GM21529 (cell line): ENCODE data around the gene SLC39A11.
"Not testable (repeated sequence)": the region's sequence is repeated elsewhere in the genome, so short reads cannot be mapped to it uniquely, and the experiment has no call there.

Source experiments
- ATAC-seq: cut with Tn5 transposase; IDR thresholded peaks from one replicate; pipeline ENCODE4 v1.9.1; 2021; ENCODE audit not compliant: unreplicated experiment

Gene SLC39A11

GRCh38 chr17:73072219-73072962 is 20.1 kb downstream of the SLC39A11 start:
- ATAC-seq, result no peak

- no peak for ATAC-seq
Measured at GRCh38 chr17:73071066-73071999, 21.2 kb downstream of the SLC39A11 start.

DNA sequence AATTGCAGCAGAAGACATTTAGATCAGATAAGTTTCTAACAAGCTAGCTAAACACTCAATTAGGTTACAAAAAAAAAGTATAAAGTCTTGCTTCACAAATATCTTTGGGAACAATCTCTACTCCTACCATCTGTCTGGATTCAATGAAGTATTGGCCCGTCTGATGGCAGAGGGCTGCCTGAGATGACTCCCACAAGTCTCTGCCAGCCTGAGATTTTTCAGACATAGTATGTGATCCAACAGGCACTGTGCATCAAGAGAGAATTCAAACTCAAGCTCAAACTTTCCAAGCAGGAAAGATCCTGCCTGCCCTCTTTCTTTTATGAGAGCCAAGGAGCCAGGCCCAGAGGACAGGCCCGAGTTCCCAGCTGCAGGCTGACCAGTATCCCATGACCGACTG is 22.6 kb downstream of the SLC39A11 start:
- no peak for ATAC-seq

GRCh38 chr17:73069164-73069770 is 23.2 kb downstream of the SLC39A11 start:
- ATAC-seq, result no peak

DNA sequence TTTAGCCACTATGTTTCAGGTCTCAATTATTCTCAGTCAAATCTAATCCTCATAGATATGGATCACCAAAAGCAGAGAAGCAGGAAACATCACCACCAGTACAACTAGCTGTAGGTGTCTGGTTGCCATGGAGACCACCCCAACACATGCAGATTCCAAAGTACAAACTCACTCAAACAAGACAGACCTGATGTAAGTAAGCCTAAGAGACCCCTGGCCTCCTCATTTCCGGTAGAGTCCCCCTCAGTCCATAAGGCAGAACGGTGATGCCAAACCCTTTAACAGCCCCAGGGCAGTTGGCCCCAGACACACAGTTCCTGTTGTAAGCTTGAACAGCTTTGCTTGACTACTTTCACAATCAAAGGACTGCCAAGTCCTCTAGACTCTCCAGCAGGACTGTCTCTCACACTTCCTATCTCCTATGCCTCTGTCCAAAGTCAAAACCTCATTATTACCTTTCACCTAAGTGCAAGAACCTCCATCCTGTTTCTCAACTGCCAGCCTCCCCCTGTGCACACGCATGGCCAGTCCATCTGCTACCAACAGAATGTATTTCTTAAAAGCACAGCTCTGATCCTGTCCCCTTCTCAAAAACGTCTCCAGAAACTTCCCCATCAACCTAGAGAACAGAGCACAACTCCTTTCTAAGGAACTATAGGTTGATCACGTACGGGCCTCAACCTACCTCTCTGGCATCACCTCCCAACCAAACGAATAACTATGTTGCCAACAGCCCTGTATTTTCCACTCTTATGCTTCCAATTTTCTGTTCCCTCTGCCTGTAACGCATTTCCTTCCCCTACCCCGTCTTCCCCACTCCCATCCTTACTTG is 23.9 kb downstream of the SLC39A11 start:
- no peak for ATAC-seq

GRCh38 chr17:73067699-73068098 is 24.8 kb downstream of the SLC39A11 start:
- not testable (repeated sequence) for ATAC-seq

DNA sequence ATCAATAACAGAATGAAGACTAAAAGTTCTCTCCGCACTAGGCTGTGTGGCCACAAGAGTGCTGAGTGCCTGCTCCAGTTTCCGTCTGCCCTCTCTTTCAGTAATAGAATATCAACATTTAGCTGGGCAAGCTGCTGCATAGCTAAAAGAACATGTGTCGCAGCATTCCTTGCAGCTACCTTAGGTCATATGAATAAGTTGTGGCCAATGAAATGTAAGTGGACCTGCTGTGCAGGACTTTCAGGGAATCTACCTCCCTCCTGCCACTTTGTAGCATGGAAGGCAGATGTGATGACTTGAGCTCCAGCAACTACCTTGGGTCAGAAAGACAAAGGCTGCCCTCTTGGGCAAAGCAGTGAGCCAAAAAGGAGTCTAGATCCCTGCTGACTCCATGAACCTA is 25.4 kb downstream of the SLC39A11 start:
- ATAC-seq, result no peak

GRCh38 chr17:73066148-73066884 is 26.2 kb downstream of the SLC39A11 start:
- ATAC-seq, result no peak

DNA sequence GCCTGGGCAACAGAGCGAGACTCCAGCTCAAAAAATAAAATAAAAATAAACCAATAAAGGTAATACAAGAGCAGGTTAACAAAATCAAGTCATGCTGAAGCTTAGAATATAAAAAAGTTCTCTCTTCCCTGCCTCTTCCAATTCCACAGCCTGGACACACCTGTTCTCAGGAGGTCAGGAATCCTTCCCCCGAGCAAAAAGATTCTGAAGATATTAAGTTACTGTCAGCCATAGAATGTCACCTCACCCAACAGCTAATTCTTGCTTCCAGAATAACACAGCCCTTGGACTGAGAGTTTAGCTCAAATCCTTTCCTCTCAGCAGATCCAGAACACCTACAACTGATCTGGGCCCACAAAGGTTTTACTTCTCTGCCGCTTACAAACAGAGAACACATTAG is 27.1 kb downstream of the SLC39A11 start:
- ATAC-seq, result no peak

DNA sequence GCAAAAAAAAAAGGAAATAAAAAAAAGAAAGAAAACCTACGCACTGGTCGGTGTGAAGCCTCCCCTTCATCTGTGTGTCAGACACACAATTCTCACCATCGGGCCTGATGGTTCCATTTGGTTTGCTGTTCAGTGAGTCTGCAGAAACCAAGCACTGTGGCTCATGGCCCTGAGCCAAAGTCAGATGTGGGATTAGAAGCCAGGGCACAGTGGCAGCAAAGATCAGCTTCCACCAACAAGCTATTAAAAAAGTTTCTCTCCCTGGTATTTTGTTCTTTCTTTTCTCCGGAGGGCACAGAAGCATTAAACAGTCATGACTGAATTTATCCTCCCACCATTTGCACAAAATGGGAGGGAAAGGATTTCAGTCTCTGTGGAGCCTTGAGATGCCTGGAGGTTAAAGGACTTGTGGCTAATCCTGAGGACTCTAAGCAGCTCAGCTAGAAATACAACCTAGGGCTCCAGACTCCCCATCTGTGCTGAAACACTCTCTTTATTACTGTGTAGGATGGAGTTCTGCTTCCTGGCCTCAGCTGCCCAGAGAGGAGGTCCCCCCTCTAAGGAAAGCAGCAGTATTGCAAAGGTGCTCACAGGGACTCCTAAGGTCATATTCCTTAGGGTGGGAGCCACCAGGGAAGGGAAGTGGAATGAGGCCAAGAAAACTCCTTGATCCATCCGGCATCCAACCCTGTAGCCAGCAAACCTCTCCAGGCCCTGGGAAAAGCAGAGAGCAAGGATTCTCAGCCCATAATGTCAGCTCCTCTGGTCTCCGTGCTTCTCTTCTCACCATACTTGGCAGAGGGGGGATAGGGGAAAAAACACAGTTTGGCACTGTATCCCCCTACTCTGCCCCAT is 28.2 kb downstream of the SLC39A11 start:
- no peak for ATAC-seq

DNA sequence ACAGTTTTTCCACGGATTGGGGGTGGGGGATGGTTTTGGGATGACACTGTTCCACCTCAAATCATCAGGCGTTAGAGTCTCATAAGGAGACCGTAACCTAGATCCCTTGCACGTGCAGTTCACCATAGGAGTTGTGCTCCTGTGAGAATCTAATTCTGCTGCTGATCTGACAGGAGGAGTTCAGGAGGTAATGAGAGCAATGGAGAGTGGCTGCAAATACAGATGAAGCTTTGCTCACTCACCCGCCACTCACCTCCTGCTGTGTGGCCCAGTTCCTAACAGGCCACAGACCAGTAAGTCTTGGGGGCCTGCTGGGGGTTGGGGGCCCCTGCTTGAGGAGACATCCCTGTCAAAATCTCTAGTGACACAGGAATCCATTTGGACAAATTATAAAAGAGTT is 29.8 kb downstream of the SLC39A11 start:
- ATAC-seq, result no peak

DNA sequence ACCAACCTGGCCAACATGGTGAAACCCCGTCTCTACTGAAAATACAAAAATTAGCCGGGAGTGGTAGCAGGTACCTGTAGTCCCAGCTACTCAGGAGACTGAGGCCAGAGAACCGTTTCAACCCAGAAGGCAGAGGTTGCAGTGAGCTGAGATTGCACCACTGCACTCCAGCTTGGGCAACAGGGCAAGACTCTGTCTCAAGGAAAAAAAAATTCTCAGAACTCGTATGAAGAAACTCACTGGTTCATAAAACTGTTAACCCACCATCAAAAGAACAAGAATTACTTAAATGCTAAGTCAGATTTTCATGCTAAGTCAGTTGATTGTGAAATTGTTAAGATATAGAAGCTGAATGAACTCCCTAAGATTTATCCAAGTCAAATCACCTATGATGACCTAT is 31.3 kb downstream of the SLC39A11 start:
- ATAC-seq, result no peak

DNA sequence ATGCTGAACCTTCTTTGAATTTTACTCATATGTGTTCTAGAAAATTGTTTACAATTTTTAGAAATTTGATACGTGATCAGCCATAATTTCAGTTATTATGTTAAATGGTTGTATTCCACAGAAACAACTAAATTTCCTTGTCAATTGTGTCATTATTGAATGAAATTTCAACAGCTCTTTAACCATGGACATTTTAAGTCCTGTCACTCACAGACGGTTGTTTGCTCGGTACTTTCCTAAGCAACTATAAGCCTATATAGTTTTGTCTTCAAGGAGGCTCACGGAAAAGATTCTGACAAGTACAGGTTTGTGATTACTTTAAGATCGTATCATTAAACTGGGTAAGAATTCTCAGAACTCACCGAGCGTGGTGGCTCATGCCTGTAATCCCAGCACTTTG is 31.8 kb downstream of the SLC39A11 start:
- ATAC-seq, result no peak

- ATAC-seq, result not testable (repeated sequence)
Measured at GRCh38 chr17:73059713-73060112, 32.8 kb downstream of the SLC39A11 start.

DNA sequence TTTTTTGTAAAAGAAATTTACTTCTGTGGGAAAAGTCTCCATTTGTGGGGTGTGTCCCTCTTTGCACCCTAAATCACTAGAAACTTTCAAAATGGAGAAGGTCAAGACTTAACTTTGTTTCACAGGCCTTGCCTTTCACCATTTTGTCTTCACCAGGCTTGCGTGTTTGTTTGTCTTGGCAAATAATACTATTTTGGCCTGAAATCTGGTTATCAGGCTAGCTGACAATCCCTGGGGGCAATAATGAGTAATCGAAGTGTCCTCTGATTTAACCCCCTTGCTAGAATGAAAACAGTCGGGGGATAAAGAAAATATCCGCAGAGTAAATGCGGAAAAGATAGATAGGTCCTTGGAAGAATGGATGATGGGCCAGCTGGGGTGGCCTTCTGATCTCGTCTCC is 34.5 kb downstream of the SLC39A11 start:
- no peak for ATAC-seq

- no peak for ATAC-seq
Measured at GRCh38 chr17:73057196-73057595, 35.3 kb downstream of the SLC39A11 start.

GRCh38 chr17:73052923-73053322 is 39.6 kb downstream of the SLC39A11 start:
- no peak for ATAC-seq

- no peak for ATAC-seq
Measured at GRCh38 chr17:73050797-73051196, 41.7 kb downstream of the SLC39A11 start.

- ATAC-seq, result no peak
Measured at GRCh38 chr17:73048170-73048569, 44.3 kb downstream of the SLC39A11 start.
